HepG2 (cell line): ENCODE results near the gene ANKRD44. TPM values are rescaled to one million over a fixed set of nuclear protein-coding genes. Genes with fewer than 3 reads are reported as not detected.

Source experiments
- ATAC-seq: fragments of 200-7000 bp; cut with Tn5 transposase; 3 replicates; pipeline ENCODE4 v1.9.1; 2020; ENCODE audit warnings: mild to moderate bottlenecking, moderate library complexity
- BruUV-seq: library from RNA; stranded (reverse); fragments of 400-500 nt; replicated peaks from 2 replicates; lab custom pipeline; 2021; lab: Mats Ljungman, UMichigan
- CTCF ChIA-PET: fragments of 300-600 bp; formaldehyde crosslinking; extraction: SDS; loops from one replicate; lab custom pipeline; 2021; ENCODE audit warnings: low total read pairs, inconsistent platforms, low intra/inter-chr PET ratio; lab: Yijun Ruan, JAX
- POLR2A ChIA-PET: fragments of 350-600 bp; sonication (Branson Sonifier 250); formaldehyde crosslinking; loops from one replicate; lab custom pipeline; 2020; ENCODE audit warnings: antibody characterized with exemption, inconsistent platforms; lab: Yijun Ruan, JAX
- DNase-seq: peaks from one replicate; pipeline ENCODE4 v3.0.0-alpha.2; 2015; ENCODE audit warnings: low spot score
- FAIRE-seq: peaks from 3 replicates; lab custom pipeline; 2011; peaks lifted over from hg19 to GRCh38; lab: Jason Lieb, UNC
- H2AFZ ChIP-seq: one replicate; pipeline ENCODE4 v1.6.1; 2011; ENCODE audit warnings: low read length, inconsistent platforms
- H3K27ac ChIP-seq: fragments of 300-600 bp; 3 replicates; pipeline ENCODE4 v1.8.0; 2011; ENCODE audit warnings: mixed run types, mild to moderate bottlenecking, mixed read lengths, low read length, inconsistent platforms; ENCODE audit not compliant: insufficient read depth; ENCODE audit errors: extremely low read length
- H3K27me3 ChIP-seq, 2 experiments: fragments of 200-600 bp in 1 of 2; 2 replicates in 1 of 2; 3 replicates in 1 of 2; pipeline versions ENCODE4 v1.6.0 to v1.8.0; 2011; ENCODE audit warnings: low read length in 2 of 2, mild to moderate bottlenecking in 2 of 2, moderate library complexity in 2 of 2, inconsistent platforms in 1 of 2; ENCODE audit not compliant: insufficient read depth in 2 of 2, control insufficient read depth in 1 of 2
- H3K36me3 ChIP-seq, 2 experiments: fragments of 200-600 bp in 1 of 2; replicated peaks in 1 of 2; 2 replicates in 1 of 2; 3 replicates in 1 of 2; pipeline versions ENCODE4 v1.5.1 to v1.8.0; 2011; ENCODE audit warnings: low read length in 2 of 2, inconsistent platforms in 1 of 2; ENCODE audit not compliant: insufficient read depth in 2 of 2, control insufficient read depth in 1 of 2
- H3K4me1 ChIP-seq: 2 replicates; pipeline ENCODE4 v1.5.1; 2012; ENCODE audit warnings: low read length, inconsistent platforms; ENCODE audit not compliant: insufficient read depth
- H3K4me2 ChIP-seq: 2 replicates; pipeline ENCODE4 v1.6.0; 2011; ENCODE audit warnings: low read depth, low read length, inconsistent platforms
- H3K4me3 ChIP-seq, 3 experiments: fragments of 200-600 bp in 1 of 3; sonication (generic), shearing (Covaris generic) in 1 of 3; replicated peaks in 1 of 3; 2 replicates each; pipeline ENCODE4 v1.5.1; 2011 to 2016; ENCODE audit warnings: low read length in 3 of 3, inconsistent platforms in 2 of 3, low read depth in 2 of 3, mild to moderate bottlenecking in 2 of 3, control low read depth in 1 of 3, mixed read lengths in 1 of 3; ENCODE audit not compliant: insufficient read depth in 1 of 3
- H3K79me2 ChIP-seq: one replicate; pipeline ENCODE4 v1.6.1; 2011; ENCODE audit warnings: low read length, inconsistent platforms; ENCODE audit not compliant: insufficient read depth
- H3K9ac ChIP-seq: 2 replicates; pipeline ENCODE4 v1.6.0; 2011; ENCODE audit warnings: mild to moderate bottlenecking, low read depth, low read length, inconsistent platforms; ENCODE audit not compliant: insufficient read depth
- H3K9me3 ChIP-seq: 2 replicates; pipeline ENCODE4 v1.5.1; 2012; ENCODE audit warnings: mild to moderate bottlenecking, low read length
- H4K20me1 ChIP-seq: 2 replicates; pipeline ENCODE4 v1.6.0; 2011; ENCODE audit warnings: inconsistent platforms, mild to moderate bottlenecking, low read length, moderate library complexity; ENCODE audit not compliant: insufficient read depth
- NCOA1 ChIP-seq: sonication (generic); formaldehyde crosslinking; IDR thresholded peaks from 2 replicates; pipeline ENCODE4 v1.9.0; 2021; ENCODE audit warnings: missing genetic modification reagents
- ZNF589 ChIP-seq: sonication (generic); formaldehyde crosslinking; conservative IDR thresholded peaks from 2 replicates; pipeline ENCODE4 v1.8.0; 2022; ENCODE audit warnings: mild to moderate bottlenecking, moderate library complexity, missing genetic modification reagents
- ZNF878 ChIP-seq: sonication (generic); formaldehyde crosslinking; IDR thresholded peaks from 2 replicates; pipeline ENCODE4 v1.8.1; 2023; ENCODE audit warnings: mild to moderate bottlenecking, missing genetic modification reagents, moderate library complexity
- WGBS: methylation state at CpG from one replicate; pipeline ENCODE4 v1.1.6; 2017; ENCODE audit warnings: low lambda C conversion rate; 5-methylcytosine and 5-hydroxymethylcytosine counted together
- in situ Hi-C: cut with HindIII; loops from 2 replicates; pipeline ENCODE4 v1.10.0; 2017; ENCODE audit warnings: low pct_unique_long_range_greater_than_20kb; ENCODE audit not compliant: extremely low pct_ligation_motif_present
- intact Hi-C: fragments of 100-400 bp; cut with micrococcal nuclease; formaldehyde crosslinking; loops from one replicate; pipeline ENCODE4 v1.10.0; 2022; ENCODE audit not compliant: unreplicated experiment
- polyA plus RNA-seq, 8 experiments: library from polyadenylated mRNA; depleted of rRNA in 3 of 8; stranded (reverse) in 7 of 8; unstranded in 1 of 8; fragments of >200 nt; fragmentation: Illumina TruSeq in 4 of 8; extraction: Trizol in 4 of 8; gene quantifications; 2 replicates each; pipeline versions ENCODE4 v1.2.1 to v1.2.3, GENCODE V29; 2011 to 2016; ENCODE audit warnings: low read depth in 4 of 8, missing spikeins in 1 of 8, mixed read lengths in 1 of 8; ENCODE audit not compliant: insufficient read depth in 1 of 8
- total RNA-seq, 5 experiments: library from RNA; depleted of rRNA; stranded (reverse); fragments of >200 nt; fragmentation: Illumina TruSeq; extraction: Trizol; gene quantifications; 2 replicates each; pipeline ENCODE4 v1.2.3, GENCODE V29; 2016; ENCODE audit warnings: low read depth in 1 of 5
- TF ChIP-seq, protein P1 (sequence below): sonication (generic); formaldehyde crosslinking; IDR thresholded peaks from 2 replicates; pipeline ENCODE4 v1.4.0; 2020; ENCODE audit warnings: mild to moderate bottlenecking, low read depth, missing genetic modification reagents

Gene ANKRD44
- total and polyA plus RNA-seq, 2 of the 13 experiments (the other 11 are each of a cell fraction or from before 2014, with no cell fraction given), result 0.04 to 0.11 TPM

DNA sequence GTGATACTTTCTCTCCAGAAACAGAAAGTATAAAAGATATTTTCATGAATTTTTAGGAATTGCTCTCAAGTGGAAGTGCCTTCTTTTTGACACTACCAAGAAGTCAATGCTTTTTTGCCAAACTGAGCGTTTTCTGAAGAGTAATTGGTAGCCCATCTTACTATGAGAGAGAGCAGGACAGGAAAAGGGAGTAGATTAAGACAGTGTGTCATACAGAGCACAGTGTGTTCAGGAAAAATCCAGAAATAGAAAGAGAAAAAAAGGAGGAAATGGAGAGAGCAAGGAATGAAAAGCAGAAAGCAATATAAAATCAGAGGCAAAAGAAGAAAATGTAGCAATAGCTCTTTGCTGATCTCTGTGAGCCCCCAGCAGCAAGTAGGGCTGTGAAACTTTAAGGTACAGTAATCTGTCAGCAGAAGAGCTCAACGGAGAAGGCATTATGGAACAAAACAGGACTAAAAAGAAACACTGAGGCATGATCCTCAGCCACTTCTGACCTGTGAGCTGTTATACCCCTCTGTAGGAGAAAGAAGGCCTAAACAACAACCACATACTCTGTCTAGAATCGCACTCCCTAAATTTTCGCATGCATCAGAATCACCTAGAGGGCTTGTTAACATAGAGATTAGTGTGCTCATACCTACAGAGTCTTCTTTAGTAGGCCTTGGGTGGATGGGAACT, 369.0 kb downstream of the ANKRD44 start:
- CTCF ChIA-PET, result no interaction called here
- no peak for FAIRE-seq
- no peak; the same call in 2 of the 3 replicates for ATAC-seq
- WGBS, result 29% methylated on average over 4 of the region's 4 CpGs
- intact Hi-C loops, result no loop called here
- DNase-seq, result no peak
- BruUV-seq, result no TSS peak
- in situ Hi-C loops, result no loop called here
- no peak overlapping the region for H3K27ac ChIP-seq
- H3K27me3 ChIP-seq, result peaks cover 0 to 3% of the 10 kb centered on the region in 2 experiments; a peak in 1 of 5 replicates
- no peaks in the 10 kb centered on the region for H4K20me1 ChIP-seq
- H3K9ac ChIP-seq, result no peak overlapping the region
- no peaks in the 10 kb centered on the region for H3K4me1 ChIP-seq
- TF ChIP-seq ZNF878 (CRISPR knock-in tag) (no peak), ZNF589 (CRISPR knock-in tag) (no peak), NCOA1 (CRISPR knock-in tag) (no peak)
- TF ChIP-seq, all 625 proteins: peak for 0
- H3K79me2 ChIP-seq, result no peaks in the 10 kb centered on the region
- no peak overlapping the region for H2AFZ ChIP-seq
- H3K9me3 ChIP-seq, result no peaks in the 10 kb centered on the region
- no peaks in the 10 kb centered on the region for H3K36me3 ChIP-seq
- POLR2A ChIA-PET, result no interaction called here
- H3K4me2 ChIP-seq, result no peak overlapping the region
- no peak overlapping the region for H3K4me3 ChIP-seq

DNA sequence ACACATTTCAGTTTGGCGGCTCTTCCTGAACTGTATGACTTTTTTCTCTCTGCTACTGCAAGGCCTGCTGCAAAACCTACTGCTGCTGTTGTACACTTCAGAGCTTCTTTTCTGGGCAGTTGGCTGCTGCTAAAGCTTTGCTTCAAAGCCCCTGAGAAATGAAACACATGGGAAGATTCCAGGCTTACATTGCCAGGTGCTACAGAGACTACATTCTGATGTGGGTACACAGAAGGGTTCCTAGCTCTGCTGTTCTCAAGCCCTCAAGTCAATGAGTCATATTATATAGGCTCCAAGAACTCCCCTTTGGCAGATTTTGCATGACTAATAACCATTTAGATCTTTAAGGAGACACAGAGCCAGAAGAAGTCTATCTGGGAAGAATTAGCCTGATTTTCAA, 371.2 kb downstream of the ANKRD44 start:
- no peak overlapping the region for H3K9ac ChIP-seq
- H3K4me1 ChIP-seq, result no peaks in the 10 kb centered on the region
- H2AFZ ChIP-seq, result no peak overlapping the region
- no peak for DNase-seq
- H3K4me3 ChIP-seq, result no peak overlapping the region
- TF ChIP-seq, protein P1, sequence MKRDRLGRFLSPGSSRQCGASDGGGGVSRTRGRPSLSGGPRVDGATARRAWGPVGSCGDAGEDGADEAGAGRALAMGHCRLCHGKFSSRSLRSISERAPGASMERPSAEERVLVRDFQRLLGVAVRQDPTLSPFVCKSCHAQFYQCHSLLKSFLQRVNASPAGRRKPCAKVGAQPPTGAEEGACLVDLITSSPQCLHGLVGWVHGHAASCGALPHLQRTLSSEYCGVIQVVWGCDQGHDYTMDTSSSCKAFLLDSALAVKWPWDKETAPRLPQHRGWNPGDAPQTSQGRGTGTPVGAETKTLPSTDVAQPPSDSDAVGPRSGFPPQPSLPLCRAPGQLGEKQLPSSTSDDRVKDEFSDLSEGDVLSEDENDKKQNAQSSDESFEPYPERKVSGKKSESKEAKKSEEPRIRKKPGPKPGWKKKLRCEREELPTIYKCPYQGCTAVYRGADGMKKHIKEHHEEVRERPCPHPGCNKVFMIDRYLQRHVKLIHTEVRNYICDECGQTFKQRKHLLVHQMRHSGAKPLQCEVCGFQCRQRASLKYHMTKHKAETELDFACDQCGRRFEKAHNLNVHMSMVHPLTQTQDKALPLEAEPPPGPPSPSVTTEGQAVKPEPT, result no peak
- in situ Hi-C loops, result no loop called here
- H3K36me3 ChIP-seq, result no peaks in the 10 kb centered on the region
- ChIA-PET POLR2A (no interaction called here), CTCF (no interaction called here)
- H3K79me2 ChIP-seq, result no peaks in the 10 kb centered on the region
- no peak overlapping the region for H3K4me2 ChIP-seq
- no peak for FAIRE-seq
- intact Hi-C loops, result no loop called here
- no TSS peak for BruUV-seq
- no peak overlapping the region for H3K27ac ChIP-seq
- 80% methylated on average over 1 of the region's 1 CpG for WGBS
- no peaks in the 10 kb centered on the region for H3K9me3 ChIP-seq
- peaks cover 0 to 3% of the 10 kb centered on the region in 2 experiments; a peak in 1 of 5 replicates for H3K27me3 ChIP-seq
- no peak; the same call in 2 of the 3 replicates for ATAC-seq
- no peaks in the 10 kb centered on the region for H4K20me1 ChIP-seq

Other genes starting within 250 kb of the ANKRD44 start
- gene SF3B1, start 124.2 kb upstream of the ANKRD44 start, total RNA-seq (2016; rRNA removed; fragmentation: Illumina TruSeq; extraction: Trizol), result 387 and 499 TPM in 2 replicates
- 677 and 750 TPM in 2 replicates for gene SF3B1, start 124.2 kb upstream of the ANKRD44 start, polyA plus RNA-seq (2011; rRNA removed)
- gene COQ10B, start 142.8 kb upstream of the ANKRD44 start, total RNA-seq (2016; rRNA removed; fragmentation: Illumina TruSeq; extraction: Trizol), result 34.9 and 41.8 TPM in 2 replicates
- 4.2 and 4.6 TPM in 2 replicates for gene COQ10B, start 142.8 kb upstream of the ANKRD44 start, polyA plus RNA-seq (2011; rRNA removed)
- 2,610 and 3,898 TPM in 2 replicates for gene HSPD1, start 189.1 kb upstream of the ANKRD44 start, total RNA-seq (2016; rRNA removed; fragmentation: Illumina TruSeq; extraction: Trizol)
- 541 and 685 TPM in 2 replicates for gene HSPD1, start 189.1 kb upstream of the ANKRD44 start, polyA plus RNA-seq (2011; rRNA removed)
- 823 and 1,040 TPM in 2 replicates for gene HSPE1, start 189.6 kb upstream of the ANKRD44 start, total RNA-seq (2016; rRNA removed; fragmentation: Illumina TruSeq; extraction: Trizol)
- 200 and 244 TPM in 2 replicates for gene HSPE1, start 189.6 kb upstream of the ANKRD44 start, polyA plus RNA-seq (2011; rRNA removed)
- 38.6 and 68.3 TPM in 2 replicates for gene MOB4, start 205.3 kb upstream of the ANKRD44 start, total RNA-seq (2016; rRNA removed; fragmentation: Illumina TruSeq; extraction: Trizol)
- gene MOB4, start 205.3 kb upstream of the ANKRD44 start, polyA plus RNA-seq (2011; rRNA removed), result 21.6 and 35.7 TPM in 2 replicates